Activated CD4-positive, CD25-positive, alpha-beta regulatory T cell treated with anti-CD3 and anti-CD28 coated beads, Interleukin-2, amount 50 U/mL, for 16 hours (primary cell): ENCODE data around the gene TCEAL9.
"Not testable (repeated sequence)": the region's sequence is repeated elsewhere in the genome, so short reads cannot be mapped to it uniquely, and the experiment has no call there.

Source experiments
- DNase-seq: peaks from one replicate; pipeline ENCODE4 v3.0.0-alpha.2; 2020; ENCODE audit warnings: low read depth, low spot score

Gene TCEAL9, protein sequence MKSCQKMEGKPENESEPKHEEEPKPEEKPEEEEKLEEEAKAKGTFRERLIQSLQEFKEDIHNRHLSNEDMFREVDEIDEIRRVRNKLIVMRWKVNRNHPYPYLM

GRCh38 chrX:103356130-103356798 lies at the start of gene TCEAL9:
Gene TCEAL9, plus strand, starts transcription at chrX:103356506. Its CDS starts 1,179 bp downstream, at chrX:103357685.
- no peak for DNase-seq

GRCh38 chrX:103309860-103310554 lies 46.3 kb upstream of the TCEAL9 start:
- no peak for DNase-seq

DNA sequence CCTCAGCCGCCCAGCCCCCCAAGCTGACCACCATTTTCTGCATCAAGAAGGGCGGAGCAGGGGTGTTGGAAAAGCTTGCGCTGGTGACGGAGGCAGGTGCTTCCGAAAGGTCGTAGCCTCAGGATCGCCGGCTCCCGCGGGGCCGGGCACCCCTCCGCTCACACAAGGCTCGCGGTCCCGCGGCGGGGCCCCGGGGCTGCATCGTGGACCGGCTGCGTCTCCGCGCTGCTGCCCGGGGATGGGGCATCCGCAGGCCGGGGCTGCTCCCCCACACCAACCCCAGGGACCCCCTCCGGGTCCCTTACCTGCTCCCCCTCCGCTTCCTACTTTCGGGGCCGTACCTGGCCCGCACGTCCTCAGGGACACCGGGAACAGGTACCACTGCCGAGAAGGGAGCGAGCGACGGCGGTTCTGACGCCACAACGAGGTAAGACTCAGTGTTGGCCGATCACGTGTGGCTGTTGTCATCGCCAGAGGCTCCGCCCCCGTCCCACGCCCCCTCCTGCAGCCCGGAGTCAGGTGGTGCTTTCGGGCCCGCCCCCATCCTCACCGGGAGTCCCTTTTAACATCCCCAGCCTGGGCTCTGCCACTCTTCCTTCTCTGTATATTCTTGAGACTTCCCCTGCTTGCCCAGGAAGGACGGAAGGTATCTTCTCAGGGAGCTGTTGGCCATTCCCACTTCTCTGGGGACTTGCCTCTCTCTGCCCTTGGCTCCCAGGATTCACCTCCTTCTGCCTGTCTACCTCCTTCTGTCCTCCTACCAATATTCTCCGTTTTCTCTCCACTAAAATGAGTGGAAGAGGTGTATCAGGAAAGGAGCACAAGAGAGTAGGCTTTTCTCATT lies 45.5 kb upstream of the TCEAL9 start, which contains the start of gene BEX2:
TSS of gene BEX2 (minus strand) at position 436 of the 844 bp plus-strand sequence. CDS start 1,014 bp downstream, outside the sequence.
- peak; percentile 55 for DNase-seq

DNA sequence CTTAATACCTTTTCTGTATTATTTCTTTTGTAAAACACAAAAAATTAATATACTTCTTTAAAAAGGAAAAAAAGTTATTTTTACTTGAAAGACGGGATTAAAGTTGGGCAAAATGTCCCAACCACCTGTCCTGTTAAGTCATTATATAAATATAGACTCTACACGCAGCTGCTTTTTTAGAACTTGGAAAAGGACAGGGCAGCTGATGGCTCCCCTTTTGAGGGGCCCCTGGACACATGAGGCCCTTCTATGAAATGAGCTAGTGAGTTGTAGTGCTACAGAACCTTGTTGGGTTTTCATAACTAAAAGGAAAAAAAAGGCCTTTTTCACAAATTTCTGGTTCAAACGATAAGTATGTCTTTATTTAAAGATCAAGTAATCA lies 44.9 kb upstream of the TCEAL9 start:
- DNase-seq, result no peak

DNA sequence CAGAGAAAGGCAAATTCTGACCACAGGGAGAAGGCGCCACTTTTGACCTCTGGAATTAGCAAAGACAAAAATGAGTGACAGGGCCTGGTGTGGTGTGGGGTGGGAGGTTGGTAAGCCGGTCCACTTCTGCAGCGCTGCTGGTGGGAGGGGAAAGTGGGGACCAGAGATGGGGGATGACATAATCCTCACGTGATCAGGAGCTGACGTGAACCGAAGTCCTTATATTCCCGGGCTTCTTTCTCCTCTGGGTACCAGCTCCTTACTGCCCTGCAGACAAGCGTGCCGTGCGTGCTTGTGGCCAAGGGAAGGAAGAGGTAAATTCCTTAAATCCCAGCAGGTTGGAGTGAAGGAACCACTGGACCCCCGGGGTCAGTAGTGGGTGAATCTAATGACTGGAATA lies 26.3 kb upstream of the TCEAL9 start, which contains the start of gene TCEAL7:
TSS of gene TCEAL7 (plus strand) at position 249 of the 400 bp plus-strand sequence. CDS start 1,165 bp downstream, outside the sequence.
- no peak for DNase-seq

DNA sequence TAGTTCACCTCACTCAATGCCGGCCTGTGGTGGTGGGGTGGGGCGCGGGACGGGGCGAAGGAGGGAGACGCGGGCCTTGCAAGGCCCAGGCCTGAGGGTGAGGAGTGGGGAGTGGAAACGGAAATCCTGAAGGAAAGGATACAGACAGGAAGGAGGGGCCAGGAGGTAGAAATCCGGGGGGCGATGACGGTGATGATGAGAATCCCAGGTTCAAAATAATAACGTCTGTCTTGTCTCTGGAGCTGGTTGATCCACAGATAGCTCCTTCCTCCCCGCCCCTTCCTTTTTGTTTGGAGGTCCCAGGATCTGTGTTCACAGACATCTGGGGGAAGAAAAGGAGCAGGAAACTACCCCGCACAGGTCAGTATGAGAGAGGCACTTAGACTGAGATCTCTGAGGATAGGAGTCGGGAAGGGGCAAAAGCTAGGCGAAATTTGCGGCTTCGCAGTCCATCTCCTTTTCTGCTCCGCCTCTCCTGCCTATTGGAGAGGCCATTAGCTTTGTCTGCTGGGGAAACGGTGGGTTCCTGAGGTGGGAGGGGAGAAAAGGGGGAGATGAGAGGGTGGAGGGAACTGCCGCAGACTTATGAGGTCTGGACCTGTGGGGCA lies 25.5 kb upstream of the TCEAL9 start:
- DNase-seq, result no peak

DNA sequence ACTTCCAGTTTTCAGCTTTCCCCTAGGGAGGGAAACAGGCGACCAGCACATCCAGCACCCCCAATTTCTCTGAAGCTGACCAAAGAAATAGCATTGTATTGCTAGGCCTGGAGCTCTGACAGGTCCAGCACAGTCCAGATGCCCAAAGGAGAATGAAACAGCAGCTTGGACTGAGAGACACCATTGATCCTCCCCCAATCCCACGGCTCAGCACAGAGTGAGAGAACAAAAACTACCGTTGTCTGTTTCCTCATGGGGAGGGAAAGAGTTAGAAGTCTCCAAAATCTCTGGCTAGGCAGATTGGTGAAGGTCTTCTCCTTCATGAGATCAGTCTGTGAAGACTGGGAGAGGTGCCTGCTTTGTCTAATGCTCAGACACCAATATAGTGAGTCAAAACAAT lies 17.6 kb upstream of the TCEAL9 start:
- no peak for DNase-seq

- DNase-seq, result no peak
Observed at GRCh38 chrX:103343105-103343504, 13.2 kb upstream of the TCEAL9 start.

- DNase-seq, result no peak
Observed at GRCh38 chrX:103344606-103345005, 11.7 kb upstream of the TCEAL9 start.

GRCh38 chrX:103347682-103348397 lies 8.5 kb upstream of the TCEAL9 start:
- no peak for DNase-seq

DNA sequence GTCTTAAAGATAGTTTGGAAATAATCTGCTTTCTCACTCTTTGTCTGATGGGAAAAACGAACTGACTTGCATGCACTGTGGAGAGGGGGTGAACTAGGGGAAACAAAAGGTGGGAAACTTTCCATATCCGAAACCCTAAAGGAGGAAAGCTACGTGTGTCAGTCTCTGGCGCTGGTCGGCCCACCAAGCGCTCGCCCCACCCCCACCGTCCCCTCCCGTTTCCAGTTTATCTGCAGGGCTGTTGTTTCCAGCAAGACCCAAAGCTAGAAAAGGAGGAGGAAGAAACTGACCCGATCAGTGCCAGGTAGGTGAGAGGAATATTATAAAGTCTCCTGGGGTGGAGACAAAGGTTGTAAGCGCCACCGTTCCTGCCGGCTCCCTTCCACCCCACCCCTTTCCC lies 552 bp downstream of the TCEAL9 start:
- no peak for DNase-seq

- no peak for DNase-seq
Observed at GRCh38 chrX:103357871-103358270, 1.6 kb downstream of the TCEAL9 start.

DNA sequence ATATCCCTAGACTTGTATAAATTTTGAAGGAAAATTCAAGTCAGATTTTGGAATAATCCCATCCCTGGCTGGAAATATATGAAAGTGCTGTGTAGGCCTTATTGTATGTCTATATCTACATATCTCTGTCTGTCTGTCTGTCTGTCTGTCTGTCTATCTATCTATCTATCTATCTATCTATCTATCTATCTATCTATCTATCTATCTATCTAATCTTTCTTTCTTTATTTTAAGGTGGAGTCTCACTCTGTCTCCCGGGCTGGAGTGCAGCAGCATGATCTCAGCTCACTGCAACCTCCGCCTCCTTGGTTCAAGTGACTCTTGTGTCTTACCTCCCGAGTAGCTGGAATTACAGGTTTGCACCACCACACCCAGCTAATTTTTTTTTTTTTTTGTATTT lies 3.3 kb downstream of the TCEAL9 start:
- DNase-seq, result not testable (repeated sequence)

GRCh38 chrX:103360092-103360491 lies 3.8 kb downstream of the TCEAL9 start:
- no peak for DNase-seq

GRCh38 chrX:103360916-103361315 lies 4.6 kb downstream of the TCEAL9 start:
- DNase-seq, result no peak

GRCh38 chrX:103361798-103362197 lies 5.5 kb downstream of the TCEAL9 start:
- no peak for DNase-seq

- no peak for DNase-seq
Observed at GRCh38 chrX:103362474-103362873, 6.2 kb downstream of the TCEAL9 start.

- DNase-seq, result no peak
Observed at GRCh38 chrX:103363046-103363445, 6.7 kb downstream of the TCEAL9 start.

DNA sequence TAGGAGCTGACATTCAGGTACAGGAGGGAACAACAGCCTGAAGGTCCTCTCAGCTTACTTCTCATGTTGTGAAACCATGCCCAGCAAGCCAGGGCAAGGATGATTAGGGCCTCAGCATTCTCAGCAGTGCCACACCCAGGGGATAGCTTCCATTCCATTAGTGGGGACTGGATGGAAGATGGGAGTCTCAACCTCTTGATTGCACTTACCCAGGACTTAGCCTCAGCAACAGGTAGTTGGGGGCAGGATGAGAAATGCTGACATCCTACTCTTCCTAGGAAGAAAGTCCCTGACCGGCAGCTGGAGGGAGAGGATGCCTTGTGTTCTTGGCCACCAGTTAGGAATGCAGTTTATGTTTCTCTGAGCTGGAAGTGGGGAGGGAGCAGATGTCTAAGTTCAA lies 11.2 kb downstream of the TCEAL9 start:
- no peak for DNase-seq

GRCh38 chrX:103369479-103369878 lies 13.2 kb downstream of the TCEAL9 start:
- no peak for DNase-seq

DNA sequence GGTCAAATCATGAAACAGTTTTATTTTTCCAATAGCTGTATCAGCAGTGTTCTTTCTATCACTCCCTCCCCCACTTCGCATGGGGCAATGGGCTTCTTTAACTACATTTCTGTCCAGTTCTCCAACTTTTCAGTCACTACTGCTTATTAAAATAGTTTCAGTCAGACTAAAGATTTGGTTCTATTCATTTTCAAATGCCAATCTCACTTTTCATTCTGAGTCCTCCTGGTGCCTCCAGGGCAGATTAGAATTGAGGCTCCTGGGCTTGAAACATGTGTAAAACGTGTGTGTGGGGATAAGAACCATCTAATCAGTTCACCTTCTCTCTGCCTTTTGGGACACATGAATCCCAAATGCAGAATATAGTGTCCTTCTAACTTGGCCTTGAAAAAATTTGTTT lies 16.6 kb downstream of the TCEAL9 start:
- no peak for DNase-seq
